Effector CD8-positive, alpha-beta T cell (primary cell): Measurements from ENCODE around the gene BPI.
"Not testable (repeated sequence)": the region's sequence is repeated elsewhere in the genome, so short reads cannot be mapped to it uniquely, and the experiment has no call there.

ENCODE experiments used
- DNase-seq: peaks from one replicate; lab custom pipeline; 2025; lab: John Stamatoyannopoulos, UW

Gene BPI

DNA sequence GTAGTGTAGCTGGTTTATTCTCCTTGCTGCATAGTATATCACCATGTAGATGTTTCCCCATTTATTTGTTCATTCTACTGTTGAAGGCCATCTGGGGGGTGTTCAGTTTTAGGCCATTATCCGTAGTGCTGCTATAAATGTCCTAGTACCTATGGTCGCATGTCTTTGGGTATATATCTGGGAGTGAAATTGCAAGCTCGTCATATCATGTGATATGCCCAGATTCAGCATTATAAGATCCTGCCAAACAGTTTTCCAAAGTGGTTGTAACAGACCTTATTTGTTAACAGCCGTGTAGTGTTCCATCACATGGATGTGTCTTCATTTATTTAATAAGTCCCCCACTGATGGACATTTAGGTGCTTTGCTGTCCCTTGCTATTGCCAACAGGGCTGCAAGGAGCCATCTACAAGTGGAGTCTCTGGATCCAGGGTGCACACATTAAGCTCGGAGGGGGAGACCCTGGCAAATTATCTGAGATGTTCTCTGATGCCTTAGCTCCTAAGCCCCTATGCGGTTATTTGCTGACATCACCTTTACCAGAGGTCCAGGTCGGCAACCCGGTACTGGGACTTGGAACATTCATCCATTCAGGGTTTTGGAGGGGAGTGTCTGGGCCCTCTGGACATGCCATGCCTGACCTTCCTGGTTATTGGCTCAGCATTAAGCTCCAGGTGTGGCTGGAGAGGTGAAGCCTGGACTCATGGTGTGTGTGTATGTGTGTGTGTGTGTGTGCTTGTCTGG, 59.2 kb downstream of the BPI start:
- no peak for DNase-seq

DNA sequence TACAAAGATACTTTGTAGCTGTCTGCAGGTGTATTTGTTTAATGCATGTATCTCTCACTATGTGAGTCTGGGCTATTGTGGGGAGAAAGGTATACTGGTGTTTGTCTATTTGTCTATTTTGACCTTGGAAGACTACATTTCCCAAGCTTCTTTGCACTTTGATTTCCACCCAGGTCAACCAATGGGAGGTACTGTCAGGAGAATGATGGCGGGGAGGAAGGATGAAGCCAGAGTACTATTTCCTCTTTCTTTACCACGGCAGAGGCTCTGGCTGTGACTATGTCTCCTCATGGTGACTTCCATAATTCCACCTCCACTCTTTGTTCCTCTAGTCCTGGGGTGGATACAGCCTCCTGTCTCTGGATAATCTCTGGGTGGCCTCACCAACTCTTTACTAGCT, 65.4 kb downstream of the BPI start:
- no peak for DNase-seq

DNA sequence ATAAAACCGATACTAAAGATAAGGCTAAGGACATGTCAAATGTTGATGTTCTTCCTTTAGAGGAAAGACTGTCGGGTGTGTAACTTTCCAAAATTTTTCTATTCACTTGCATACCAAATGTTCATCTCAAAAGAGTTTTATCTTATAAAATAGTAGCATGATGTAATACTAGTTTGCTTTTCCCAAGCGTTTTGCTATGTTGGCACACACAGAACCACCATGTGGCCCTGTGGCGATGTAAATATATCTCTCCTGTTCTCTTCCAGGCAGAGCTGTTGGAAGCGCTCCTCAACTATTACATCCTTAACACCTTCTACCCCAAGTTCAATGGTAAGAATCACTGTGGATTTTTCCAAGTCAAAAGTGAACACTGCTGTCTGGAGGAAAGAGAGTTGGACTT, 68.8 kb downstream of the BPI start:
- no peak for DNase-seq

DNA sequence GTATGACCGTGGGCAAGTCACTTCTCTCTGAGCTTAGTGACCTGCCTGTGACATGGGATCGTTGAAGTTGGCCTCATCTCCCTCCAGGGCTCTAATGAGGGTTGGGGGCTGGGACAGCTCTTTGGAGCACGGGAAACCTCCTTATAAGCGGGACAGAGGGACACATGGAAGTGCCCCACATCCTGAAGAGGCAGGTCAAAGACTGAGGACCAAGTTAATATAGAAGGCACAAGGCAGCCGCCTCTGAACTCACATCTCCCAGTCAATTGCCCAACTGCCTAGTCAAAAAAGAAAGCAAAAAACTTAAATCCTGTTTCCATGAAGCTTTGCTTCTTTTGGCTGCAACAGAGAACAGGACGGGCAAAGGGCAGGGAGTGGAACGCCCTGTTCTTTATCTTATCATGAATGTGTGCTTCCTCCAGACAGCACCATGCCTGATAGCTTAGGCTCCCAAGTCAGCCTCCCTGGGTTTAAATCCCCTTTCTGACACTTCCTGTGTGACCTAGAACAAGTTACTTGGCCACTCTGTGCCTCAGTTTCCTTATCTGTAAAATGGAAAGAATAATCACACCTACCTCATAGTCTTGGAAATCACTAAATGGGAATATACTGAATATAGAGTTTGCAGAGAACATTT, 69.4 kb downstream of the BPI start:
- DNase-seq, result no peak

DNA sequence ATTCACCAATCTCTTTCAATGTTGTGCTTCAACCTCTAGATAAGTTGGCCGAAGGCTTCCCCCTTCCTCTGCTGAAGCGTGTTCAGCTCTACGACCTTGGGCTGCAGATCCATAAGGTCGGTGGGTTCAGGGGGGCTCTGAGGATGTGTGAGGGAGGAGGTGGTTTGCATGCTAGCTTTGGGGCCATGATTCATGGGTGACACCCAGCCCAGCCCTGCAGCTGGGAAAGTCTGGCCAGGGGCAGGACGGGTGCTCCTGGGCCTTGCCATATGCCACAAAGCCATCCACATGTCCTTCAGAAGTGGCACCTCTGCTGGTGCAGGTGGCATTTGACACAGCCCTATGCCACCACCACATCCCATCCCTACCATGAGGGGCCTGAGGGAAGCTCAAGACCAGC, 69.9 kb downstream of the BPI start:
- DNase-seq, result no peak

DNA sequence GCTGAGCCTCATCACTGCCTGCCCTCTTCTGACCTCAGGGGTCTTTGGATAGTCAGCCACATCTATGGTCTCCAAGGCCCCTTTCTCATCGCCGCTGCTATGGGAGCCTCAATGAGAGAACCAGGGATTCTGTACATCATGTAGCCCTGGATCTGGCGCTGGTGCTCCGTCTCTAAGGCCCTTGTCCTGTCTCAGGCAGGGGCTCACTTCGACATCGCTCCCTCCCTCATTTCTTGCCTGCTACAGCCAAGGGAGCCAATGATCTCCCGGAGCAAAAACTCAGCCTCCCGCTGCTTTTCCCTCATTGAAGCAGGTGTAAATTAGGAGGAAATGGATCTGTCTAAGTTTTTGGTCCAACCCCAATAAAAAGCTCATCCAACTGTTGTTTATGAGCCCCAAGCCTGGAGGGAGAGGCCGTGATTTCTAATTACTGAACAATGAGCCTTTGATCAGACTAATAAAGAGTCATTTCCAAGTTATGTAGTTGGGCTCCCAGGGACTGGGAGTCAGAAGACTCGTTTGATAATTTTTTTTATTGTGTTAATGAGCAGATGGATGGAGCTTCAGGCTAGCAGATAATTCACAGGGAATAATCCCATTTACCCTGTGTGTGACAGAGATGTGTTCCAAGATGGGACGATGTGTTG, 73.2 kb downstream of the BPI start:
- no peak for DNase-seq

DNA sequence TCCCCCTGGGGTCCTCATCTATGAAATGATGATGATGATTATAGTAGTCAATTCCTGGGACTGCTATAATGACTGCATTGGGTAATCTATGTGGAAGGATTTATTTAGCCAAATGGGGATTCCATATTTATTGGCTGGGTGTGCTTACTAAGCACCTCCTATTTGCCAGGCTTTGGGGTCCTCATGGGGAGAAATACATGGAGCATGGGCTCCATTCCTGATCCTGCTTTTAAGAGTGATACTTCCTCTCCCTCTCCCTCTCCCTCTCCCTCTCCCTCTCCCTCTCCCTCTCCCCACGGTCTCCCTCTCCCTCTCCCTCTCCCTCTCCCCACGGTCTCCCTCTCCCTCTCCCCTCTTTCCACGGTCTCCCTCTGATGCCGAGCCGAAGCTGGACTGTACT, 73.9 kb downstream of the BPI start:
- not testable (repeated sequence) for DNase-seq

DNA sequence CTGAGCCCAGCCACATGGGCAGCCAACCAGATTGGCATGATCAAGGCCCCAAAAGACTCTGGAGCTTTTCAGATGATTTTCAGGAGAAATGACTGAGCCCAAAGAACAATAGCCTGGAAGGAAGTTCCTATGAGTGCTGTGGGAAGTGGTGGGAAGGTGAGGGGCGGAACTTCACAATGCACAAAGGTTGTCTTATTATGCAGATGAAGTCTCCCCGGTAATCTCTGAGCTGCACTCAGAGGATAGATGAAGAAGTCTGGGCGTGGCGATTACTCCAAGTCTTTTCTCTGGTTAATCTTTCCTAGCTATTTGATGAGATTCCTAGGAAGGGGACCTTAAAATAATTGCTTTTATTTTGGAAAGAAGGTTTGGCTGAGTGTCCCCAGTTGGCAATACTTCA, 79.2 kb downstream of the BPI start:
- no peak for DNase-seq

DNA sequence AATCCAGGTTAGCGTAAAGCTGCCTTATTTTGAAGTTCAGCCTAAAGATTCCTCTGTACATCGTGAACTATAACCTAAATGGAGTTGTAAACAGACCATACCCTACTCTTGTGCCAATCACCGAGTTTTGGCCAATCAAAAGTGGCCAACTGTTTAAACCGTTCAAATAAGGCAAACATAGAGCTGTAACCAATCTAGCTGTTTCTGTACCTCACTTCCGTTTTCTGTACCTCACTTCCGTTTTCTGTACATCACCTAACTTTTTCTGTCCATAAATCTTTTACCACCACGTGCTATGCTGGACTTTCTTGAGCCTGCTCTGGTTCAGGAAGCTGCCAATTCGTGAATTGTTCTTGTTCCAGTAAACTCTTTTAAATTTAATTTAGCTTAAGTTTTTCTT, 82.0 kb downstream of the BPI start:
- DNase-seq, result no peak

DNA sequence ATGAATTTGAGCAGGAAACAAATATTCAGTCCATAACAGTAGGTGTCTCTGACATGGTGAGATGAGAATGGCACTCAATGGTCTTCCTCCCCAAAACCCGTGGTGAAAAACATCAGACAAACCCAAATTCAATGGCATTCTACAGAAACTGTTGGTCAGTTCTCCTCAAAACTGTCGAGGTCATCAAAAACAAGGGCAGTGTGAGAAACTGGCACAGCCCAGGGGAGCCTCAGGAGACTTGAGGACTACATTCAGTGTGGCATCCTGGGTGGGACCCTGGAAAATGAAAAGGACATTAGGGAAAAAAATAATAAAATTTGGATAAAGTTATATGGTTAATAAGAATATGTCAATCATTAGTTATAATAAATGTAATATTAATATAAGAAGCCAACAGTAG, 82.9 kb downstream of the BPI start:
- no peak for DNase-seq
